Measurements from ENCODE around the gene TERT.
"Not testable (repeated sequence)": the region's sequence is repeated elsewhere in the genome, so short reads cannot be mapped to it uniquely, and the experiment has no call there.

TERT gene

DNA sequence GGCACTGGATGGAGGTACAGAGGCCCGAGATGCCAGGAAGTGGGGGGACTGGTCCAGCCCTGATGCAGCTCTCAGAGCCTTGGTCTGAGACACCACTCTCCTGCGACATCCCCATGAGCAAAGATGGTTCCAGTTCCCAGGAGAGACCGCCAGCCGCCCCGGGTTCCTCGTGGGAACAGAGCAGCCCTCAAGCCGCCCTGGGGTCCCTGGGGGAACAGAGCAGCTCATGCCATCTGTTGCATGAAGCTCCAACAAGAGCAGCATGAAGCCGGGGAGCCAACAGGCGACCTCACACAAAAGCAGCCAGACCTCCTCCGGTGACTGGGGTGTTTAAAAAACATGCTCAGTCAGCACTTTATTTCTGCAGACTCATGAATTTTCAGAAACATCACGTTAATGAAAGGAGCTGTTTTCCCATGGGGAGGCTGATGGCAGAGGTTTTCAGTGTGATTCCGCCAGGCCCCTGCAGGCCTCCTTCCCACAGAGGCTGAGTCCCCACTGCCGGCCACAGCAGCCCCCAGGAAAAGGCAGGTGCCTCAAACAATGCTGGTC, 63.4 kb downstream of the TERT start:
- no peak for DNase-seq

DNA sequence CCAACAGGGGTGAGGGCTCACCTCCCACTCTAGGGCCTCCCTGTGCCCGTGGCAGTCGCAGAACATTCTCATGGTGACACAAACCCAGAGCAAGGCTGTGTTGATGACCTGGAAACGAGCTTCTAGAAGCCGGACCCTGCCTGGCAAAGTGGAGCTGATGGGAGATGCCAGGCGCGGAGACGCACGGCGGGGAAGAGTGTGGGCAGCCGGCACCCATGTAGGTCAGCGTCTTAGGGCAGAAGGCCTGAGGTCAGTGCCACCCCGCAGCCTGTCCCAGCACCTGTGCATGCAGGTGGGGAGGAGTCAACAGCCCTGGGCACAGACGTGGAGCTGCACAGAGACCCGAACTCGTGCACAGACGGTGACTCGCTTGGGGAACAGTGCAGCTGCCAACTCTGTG, 64.3 kb downstream of the TERT start:
- no peak for DNase-seq

DNA sequence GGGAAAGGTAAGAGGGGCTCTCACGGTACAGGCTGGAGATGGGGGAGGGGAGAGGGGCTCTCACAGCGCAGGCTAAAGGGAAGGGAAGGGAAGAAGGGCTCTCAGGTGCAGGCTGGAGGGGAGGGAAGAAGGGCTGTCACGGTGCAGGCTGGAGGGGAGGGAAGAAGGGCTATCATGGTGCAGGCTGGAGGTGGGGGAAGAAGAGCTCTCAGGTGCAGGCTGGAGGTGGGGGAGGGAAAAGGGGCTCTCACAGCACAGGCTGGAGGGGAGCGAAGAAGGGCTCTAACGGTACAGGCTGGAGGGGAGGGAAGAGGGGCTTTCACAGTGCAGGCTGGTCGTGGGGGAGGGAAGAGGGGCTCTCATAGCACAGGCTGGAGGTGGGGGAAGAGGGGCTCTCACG, 65.0 kb downstream of the TERT start:
- no peak for DNase-seq

DNA sequence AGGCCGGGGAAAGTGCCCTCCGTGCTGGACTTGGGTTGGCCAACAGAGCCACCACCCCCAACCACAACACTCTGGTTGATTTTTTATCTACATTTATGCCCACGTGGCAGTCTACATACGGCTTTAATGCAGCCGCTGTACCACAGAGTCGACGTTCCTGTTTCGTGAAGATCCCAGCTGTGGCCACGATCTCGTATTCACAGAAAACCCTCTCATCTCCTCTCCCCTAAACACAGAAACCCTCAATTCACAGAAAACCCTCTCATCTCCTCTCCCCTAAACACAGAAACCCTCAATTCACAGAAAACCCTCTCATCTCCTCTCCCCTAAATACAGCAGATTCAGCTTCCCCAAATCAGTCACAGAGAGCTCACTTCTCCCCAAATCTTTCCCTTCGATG, 65.8 kb downstream of the TERT start:
- DNase-seq: not testable (repeated sequence)

DNA sequence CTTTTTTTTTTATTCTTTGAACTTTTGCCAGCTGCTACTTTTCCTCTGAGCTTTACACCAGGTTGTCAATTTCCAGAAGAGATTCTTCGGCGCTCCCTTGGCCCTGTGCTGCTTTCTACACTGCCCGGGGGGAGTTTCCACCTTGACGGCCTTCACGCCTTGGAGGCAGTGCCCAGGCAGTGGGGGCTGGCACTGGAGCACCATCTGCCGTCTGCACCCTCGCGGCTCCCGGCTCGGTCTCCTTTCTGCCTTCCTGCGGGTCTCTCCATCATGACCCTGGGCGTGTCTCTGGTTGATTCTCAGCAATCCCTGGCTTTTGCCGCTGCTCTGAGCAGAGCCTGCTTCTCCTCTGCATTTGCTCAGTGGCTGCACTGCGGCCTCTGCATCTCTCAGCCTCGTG, 66.7 kb downstream of the TERT start:
- DNase-seq: no peak

DNA sequence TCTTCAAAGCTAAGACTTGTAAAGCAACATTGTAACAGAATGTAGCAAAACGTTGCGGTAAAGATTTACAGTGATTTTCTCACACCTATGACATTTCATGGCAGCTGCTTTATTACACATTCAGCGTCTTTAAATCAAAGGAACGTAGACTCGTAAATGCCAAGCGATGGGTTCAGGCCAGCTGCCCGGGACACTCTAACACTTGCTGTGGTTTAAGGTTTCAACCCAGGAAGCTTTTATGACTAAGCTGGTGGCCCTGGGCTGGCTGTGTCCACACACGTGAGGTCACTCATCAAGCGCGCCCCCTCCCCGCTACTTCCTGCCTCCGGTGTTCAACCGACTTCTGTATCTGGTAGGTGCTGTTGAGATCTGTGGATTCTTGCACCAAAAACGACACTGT, 67.2 kb downstream of the TERT start:
- no peak for DNase-seq

DNA sequence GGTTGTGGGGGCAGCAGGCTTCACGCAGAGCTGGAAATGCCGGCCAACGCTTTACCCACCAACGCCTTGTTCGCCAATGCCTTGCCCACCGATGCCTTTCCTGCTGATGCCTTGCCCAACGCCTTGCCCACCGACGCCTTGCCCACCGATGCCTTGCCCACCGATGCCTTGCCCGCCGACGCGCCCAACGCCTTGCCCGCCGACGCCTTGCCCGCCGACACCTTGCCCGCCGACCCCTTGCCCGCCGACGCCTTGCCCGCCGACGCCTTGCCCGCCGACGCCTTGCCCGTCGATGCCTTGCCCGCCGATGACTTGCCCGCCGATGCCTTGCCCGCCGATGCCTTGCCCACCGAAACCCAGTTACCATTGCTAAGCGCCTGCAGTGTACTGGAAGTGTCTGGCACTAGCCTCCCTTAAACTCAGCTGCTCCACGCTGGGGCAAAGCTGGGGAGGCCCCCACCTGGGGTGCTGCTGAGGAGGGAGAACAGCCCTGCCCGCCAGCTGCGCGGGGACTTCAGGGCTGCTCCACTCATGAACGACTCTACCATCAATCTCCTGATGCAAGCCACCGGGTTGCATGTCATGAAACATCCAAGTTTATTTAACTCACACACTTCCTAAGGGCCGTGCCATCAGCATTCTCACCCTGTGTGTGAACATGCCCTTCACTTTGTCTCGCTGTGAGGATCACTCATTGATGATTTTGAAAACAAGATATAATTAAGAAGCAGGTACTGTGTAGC, 67.9 kb downstream of the TERT start:
- no peak for DNase-seq

DNA sequence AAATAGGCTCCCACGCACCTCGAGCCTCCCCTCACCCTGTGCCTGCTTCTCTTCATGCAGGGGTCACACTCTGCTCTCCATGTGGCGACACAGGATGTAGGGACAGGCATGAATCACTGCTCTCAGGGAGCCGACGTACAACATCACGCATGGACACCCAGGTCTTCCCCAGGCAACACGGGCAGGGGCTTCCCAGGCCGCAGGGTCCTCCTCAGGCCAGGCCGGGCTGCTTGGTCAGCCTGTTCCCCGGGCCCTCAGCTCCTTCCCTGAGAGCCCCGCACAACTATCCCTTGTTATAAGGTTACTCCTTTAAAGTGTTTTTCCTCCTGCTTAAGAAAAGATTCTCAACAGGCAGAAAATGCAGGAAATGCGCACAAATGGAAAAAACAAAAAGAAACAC, 68.6 kb downstream of the TERT start:
- no peak for DNase-seq

DNA sequence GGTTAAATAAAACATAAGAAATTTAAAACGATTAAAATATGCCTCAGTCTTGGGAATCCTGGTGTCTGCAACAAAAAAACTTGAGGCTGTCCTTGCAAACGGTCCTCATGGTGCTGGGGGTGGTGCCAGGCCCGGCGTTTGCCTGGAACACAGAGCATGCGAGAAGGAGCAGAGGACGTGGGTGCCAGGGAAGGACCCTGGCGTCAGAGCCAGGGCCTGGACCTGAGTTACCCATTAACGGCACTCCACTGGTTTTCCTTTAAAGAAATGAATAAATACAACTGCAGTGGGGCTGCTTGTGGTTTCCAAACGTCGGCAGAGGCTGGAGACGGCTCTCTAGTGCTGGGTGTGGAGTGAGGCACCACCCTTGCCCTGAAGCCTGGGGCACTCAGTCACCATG, 69.8 kb downstream of the TERT start, which contains the start of gene SLC6A18:
SLC6A18 (plus strand) TSS at position 301 of the 400 bp plus-strand sequence; CDS start at position 398, 97 bp downstream.
- DNase-seq: no peak

DNA sequence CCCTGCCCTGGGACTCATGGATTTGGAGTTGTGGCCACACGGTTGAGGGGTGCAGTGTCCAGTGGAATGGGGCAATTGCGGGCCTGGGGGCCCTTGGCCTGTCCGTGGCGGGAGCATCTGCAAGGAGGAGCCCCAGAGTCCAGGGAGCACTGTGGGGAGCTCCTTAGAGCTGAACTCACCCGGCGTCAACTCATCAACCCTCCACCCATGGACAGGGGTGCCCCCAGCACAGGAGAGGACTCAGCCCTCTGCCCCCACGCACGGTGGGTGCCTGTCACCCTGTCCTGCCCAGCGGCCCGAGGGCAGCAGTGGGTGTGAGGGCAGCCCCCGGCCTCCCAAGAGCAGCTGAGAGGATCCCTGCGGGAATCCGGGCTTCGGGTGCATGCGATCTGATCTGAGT, 70.2 kb downstream of the TERT start:
- DNase-seq: no peak

DNA sequence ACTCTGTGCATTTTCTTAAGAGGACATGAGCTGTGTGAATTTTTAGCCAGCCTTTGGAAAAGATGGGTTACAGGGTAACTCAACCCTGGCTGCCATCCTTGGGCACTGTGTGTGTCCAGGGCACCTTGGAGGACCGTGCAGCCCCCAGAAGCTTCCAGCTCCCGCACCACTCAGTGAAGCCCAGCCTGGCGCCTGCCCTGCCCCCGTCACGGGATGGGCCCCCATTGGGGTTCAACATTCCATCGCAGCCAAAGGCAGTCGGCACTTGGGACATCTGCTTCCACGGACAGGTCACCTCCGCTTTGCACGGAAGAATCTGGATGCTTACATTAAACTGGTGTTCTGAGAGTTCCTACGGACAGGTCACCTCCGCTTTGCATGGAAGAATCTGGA, 71.6 kb downstream of the TERT start:
- DNase-seq: no peak

DNA sequence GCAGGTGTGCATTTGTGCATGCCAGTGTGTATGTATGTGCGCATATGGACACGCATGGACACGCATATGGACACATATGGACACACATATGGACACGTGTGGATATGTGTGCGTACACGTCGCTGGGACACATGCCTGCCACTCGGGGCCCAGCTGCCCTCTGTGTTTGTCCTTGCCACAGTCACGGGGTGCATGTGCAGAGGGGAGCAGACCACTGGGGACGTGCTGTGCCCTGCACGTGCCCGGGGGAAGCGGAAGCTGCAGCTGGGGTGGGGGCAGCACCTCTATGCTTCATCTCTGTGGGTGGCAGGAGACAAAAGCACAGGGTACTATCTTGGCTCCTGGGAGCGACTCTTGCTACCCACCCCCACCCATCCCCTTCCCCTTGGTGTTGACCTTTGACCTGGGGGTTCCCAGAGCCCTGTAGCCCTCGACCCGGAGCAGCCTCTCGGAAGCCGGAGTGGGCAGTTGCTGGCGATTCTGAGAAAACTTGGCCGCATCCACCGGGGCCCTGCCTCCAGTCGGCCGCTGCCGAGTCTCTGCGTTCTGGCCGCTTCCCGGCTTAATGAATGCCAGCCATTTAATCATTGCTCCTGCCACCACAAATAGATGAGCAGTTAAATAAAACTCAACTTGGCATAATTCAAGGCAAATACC, 72.1 kb downstream of the TERT start:
- DNase-seq: no peak

DNA sequence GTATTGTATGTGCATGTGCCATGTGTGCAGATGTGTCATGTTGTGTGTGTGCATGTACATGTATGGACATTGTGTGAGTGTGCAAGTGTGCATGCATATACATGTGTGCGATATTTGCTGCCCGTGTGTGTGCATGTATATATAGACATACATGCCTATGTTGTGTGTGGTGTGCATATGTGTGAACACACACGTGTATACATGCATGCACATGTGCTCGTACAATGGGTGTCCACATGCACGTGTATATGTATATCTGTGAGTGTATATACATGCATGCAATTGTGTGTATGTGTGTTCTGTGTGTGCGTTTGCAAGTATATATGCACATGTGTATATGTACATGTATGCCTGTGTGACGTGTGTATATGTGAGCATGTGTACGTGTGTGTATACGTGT, 72.7 kb downstream of the TERT start:
- no peak for DNase-seq

DNA sequence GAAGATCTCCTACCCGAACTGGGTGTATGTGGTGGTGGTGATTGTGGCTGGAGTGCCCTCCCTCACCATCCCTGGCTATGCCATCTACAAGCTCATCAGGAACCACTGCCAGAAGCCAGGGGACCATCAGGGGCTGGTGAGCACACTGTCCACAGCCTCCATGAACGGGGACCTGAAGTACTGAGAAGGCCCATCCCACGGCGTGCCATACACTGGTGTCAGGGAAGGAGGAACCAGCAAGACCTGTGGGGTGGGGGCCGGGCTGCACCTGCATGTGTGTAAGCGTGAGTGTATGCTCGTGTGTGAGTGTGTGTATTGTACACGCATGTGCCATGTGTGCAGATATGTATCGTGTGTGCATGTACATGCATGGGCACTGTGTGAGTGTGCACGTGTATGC, 73.1 kb downstream of the TERT start:
- DNase-seq: no peak

DNA sequence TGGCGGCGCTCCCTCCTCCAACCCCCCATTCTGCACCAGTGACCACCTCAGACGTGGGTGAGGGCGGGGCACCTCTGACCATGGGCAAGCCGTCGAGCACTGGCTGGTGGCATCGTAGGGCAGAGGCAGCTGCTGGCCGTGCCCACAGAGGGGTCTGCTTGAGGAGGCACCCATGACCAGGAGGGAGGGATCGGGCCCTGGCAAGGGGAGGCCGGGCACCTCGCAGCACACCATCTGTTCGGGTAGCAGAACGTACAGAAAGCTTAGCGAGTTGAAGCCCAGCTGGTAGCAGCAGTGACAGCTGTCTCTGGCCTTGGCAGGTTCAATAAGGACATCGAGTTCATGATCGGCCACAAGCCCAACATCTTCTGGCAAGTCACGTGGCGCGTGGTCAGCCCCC, 74.0 kb downstream of the TERT start:
- DNase-seq: no peak

DNA sequence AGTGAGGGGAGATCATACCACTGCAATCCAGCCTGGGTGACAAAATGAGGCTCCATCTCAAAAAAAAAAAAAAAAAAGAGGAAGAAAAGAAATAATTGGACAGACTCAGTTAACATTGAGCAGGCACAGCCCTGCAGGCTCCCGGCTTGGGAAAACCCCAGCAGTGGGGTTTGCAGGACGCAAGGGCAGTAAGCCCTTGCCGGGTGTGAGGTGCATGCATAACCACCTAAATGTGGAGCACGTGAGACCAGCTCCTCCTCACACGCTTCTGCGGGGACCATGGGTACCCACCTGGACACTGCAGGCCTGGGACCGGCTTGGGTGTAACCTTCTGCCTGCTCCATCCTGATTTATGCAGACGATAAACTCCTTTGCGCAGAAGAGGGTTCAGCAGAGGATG, 74.5 kb downstream of the TERT start:
- no peak for DNase-seq

DNA sequence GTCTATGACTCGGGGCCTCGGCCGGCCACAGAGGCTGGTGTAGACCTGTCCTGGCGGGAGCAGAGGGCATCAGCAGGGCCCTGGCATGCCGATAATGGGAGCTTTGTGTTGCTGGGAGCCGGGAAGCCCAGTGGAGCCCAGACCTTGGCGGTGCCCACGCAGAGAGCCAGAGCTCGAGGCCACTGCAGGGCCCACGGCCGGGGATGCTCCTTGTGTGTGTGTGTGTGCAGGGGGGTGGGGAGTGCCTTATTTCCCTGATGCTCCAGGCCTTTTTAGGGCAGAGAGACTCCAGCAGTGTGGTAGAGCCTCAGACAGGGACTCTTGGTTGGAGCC, 75.1 kb downstream of the TERT start:
- no peak for DNase-seq

DNA sequence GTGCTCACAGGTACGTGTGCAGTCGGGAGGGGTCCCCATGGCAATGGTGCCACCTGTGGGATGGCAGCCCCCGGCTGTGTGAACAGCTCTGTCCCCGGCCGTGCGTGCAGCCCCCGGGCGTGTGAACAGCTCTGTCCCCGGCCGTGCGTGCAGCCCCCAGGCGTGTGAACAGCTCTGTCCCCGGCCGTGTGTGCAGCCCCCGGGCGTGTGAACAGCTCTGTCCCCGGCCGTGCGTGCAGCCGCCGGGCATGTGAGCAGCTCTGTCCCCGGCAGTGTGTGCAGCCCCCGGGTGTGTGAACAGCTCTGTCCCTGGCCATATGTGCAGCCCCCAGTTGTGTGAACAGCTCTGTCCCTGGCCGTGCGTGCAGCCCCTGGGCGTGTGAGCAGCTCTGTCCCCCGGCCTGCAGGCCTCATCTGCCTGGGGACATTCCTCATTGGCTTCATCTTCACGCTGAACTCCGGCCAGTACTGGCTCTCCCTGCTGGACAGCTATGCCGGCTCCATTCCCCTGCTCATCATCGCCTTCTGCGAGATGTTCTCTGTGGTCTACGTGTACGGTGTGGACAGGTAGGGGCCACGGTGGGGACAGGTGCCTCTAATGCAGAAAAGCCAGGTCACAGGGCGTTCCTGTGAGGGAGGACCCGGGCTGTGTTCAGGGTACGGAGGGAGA, 75.6 kb downstream of the TERT start:
- no peak for DNase-seq

DNA sequence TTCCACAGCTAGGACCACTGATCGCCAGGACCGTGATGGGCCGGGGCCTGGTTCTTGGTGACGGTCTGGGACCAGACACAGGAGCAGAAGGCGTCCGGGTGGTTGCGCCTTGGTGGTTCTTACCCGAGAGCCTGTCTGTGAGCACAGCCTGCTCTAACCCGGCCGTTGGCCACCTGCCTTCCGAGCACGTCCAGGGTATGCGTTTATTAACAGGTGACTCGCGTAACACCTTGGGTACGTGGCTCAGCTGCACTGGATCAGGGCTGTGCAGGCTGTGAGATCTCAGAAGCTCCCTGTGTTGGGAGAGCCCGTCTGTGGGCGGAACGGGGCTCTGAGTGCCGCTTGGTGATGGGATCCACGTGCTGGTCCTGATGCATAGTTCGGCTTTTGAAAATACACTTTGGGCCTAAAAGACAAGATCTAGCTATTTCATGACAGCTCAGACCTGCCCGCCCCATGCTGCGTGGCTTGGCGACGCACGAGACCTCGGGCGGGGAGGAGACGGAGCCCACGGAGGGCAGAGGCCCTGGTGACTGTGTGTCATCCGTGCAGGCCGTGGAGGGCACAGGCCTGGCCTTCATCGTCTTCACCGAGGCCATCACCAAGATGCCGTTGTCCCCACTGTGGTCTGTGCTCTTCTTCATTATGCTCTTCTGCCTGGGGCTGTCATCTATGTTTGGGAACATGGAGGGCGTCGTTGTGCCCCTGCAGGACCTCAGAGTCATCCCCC, 76.4 kb downstream of the TERT start:
- no peak for DNase-seq

DNA sequence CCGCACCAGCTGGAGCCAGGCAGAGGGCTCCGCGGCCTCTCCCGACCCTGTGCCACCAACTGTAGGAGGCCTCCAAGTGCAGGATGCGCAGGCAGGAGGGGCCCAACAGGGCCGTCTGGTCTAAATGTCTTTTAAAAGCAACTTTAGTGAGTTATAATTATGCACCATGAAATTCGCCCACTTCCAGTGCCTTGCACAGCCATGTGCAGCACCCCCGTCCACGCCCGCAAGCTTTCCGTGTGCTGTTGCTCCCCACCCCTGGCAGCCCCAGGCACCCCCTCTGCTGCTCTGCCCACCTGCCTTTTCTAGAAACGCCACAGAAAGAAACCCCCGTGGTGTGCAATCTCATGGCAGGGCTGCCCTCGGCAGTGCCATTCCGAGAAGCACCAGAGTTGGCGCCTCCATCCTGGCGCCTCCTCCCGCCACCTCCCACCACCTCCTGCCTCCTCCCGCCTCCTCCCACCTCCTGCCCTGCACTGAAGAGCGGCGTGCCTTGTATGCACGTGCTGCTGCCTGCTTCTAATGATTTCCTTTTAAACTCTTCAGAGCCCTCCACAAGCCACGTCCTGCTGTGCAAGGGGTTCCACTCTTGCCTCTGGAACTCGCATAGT, 77.2 kb downstream of the TERT start:
- no peak for DNase-seq

DNA sequence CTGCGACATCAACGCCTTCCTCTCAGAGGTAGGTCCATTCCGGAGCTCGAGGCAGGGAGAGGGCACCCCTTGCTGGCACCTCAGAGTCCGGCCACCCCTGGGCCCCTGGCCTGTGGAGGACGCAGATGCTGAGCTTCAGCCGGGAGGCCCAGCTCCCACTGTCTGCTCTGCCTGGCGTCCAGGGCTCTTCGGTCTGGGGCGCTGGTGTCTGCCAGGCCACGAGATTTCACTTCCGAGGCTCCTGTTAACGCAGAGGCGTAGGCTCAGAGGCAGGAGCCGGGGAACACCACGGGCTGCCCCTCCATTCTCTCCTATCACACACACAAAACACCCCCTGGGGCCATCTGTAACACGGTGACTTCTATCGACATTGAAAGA, 78.0 kb downstream of the TERT start:
- DNase-seq: no peak

DNA sequence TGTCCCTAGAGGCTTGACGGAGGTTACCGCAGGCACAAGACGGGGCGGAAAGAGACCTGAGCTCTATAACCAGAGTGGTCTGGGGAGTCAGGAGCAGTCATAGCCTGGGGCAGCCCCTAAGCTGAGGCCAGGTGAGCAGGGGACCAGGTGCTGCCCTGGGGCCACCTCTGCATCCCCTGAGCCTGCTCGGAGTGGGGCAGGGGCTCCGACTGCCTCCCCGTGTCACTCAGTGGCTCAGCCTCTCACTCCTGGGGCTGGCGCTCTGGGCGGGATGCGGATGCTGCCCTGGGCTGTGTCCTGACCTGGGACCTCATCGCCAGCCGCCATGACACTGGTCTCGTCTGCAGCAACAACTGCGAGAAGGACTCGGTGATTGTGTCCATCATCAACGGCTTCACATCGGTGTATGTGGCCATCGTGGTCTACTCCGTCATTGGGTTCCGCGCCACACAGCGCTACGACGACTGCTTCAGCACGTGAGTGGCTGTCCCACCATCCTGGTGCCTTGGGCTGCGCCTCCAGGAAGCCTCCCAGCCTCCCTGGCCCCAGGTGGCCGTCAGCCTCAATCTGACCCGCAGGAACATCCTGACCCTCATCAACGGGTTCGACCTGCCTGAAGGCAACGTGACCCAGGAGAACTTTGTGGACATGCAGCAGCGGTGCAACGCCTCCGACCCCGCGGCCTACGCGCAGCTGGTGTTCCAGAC, 78.5 kb downstream of the TERT start:
- DNase-seq: no peak
